Cardiac septum (tissue), 1 donor: ENCODE measurements around the gene LRGUK. TPM values are rescaled to one million over a fixed set of nuclear protein-coding genes. Genes with fewer than 3 reads are reported as not detected.
"Not testable (repeated sequence)": the region's sequence is repeated elsewhere in the genome, so short reads cannot be mapped to it uniquely, and the experiment has no call there.

Experiments
- DNase-seq: peaks from one replicate; pipeline ENCODE4 v3.0.0-alpha.2; 2020; ENCODE audit warnings: low spot score
- intact Hi-C: fragments of 100-400 bp; cut with DNase I; formaldehyde crosslinking; loops from one replicate; pipeline ENCODE4 v1.14.0; 2022
- long read RNA-seq: library from polyadenylated mRNA; unstranded; transcript quantifications from one replicate; pipeline ENCODE4 v2.0.0, GENCODE V29; 2021
- total RNA-seq: library from RNA; stranded (reverse); fragmentation: NEBNext Ultra II Directional; extraction: Animal tissue kit (Norgen Biotek cat#: 25700); gene quantifications from one replicate; pipeline ENCODE4 v1.2.1, GENCODE V29; 2021
- donor health status: DM: no; HTN: no; CAD: no.

The LRGUK gene
- total RNA-seq: 0.24 TPM
- long read RNA-seq: 0 reads

DNA sequence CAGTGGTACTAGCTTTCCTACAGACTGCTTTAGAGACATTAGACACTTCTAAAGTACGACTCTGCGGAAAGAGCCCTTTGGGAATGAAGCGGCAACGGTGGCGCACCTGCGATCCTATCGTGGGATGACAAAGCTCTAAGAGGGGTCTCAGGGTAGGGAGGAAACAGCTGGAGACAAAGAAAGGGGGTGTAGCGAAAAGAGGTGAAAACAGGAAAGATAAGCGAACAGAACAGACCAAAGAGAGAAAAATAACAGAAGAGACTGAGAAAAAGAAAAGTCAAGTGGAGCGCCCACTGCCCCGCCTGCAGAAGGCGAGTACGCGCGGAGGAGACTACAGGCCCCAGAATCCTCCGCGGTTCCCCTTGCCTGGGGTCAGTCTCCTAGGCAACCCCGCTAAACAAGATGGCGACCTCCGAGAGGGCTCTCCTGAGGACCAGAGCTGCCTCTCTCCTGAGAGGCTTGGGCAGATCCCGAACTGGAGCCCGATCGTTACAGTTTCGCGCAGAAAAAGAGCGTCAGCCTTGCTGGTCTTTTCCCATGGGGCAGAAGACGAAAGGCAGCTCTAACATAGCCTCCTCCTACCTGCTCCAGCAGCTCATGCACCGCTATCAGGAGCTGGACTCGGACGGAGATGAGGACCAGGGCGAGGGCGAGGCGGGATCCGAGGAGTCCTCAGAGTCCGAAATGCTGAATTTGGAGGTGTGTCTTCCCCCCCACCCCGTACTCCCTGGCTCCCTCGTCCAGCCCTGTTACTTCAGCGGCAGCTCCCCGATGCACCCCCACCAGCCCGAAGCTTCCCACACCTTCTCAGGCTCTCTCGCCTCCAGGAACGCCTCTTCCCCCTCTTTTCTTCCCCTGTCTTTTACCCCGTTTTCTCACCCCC lies at the start of gene LRGUK:
LRGUK (plus strand) TSS at position 375 of the 883 bp plus-strand sequence; CDS start at position 403, 28 bp downstream.
- intact Hi-C loops: loop anchor here (5.0 to 10.0 kb wide), 2 partner anchors 190 to 1042 kb away; partner anchors contain the start of genes CHCHD3 and SLC35B4
- peak; percentile 92 for DNase-seq

- DNase-seq, intact Hi-C loops: not testable (repeated sequence)
Measured at GRCh38 chr7:134077560-134077959, 49.6 kb upstream of the LRGUK start.

GRCh38 chr7:134078991-134079390 lies 48.1 kb upstream of the LRGUK start:
- no peak for DNase-seq
- intact Hi-C loops: no loop called here

GRCh38 chr7:134081695-134082094 lies 45.4 kb upstream of the LRGUK start:
- DNase-seq: no peak
- intact Hi-C loops: no loop called here

DNA sequence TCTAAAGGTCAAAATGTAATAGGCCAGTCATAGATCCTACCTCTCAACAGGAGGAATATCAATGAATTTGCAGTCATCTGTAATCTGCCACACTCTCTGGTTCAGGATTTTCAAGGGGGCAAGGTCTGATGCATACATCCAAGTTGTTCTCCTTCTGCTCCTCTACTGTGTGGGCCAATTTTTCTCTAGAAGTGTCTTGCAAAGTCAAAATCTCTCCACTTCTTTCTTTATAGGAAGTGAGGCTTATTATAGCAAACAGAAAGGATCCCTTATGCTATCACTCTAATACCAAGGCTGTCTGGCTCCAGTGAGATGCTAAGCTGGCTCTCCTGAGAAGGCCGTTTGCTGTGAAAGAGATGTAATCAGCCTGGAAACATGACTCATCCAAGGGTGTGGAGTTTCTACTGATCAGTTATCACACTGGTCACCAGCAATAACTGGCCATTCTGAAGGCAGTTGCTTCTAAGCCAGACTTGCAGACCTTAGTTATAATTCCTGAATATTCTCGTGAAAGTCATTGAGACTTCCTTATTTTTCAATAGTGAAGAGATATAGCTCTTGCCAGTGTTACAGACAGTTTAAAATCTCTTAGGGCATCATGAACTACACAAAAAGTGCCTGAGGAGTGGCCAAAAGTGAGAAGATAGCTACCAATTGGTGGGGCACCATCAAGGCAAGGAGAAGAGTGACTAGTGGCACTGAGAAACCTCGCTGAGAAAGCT lies 43.2 kb upstream of the LRGUK start:
- DNase-seq: no peak
- intact Hi-C loops: no loop called here

GRCh38 chr7:134084488-134085144 lies 42.5 kb upstream of the LRGUK start:
- intact Hi-C loops: no loop called here
- no peak for DNase-seq

- intact Hi-C loops: no loop called here
- no peak for DNase-seq
Measured at GRCh38 chr7:134085311-134085710, 41.8 kb upstream of the LRGUK start.

- DNase-seq: no peak
- intact Hi-C loops: no loop called here
Measured at GRCh38 chr7:134086998-134087735, 40.0 kb upstream of the LRGUK start.

DNA sequence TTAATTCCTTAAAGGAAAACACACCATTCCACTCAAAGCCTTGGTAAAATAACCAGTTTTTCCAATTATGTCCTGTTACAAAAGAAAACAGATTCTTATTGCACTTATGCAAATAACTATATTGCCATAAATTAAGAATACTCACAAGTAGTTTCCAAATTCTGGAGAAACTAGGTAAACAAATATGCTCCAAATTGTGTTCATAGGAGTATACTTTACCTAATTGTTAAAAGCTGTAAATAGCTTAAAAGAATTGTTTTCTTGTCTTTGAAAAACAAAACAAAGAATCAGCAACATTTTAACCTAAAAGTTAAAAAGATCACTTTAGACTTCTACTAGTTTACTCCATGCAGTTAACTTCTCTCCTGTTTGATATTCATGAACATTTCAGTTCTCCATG lies 38.9 kb upstream of the LRGUK start:
- DNase-seq: no peak
- intact Hi-C loops: no loop called here

GRCh38 chr7:134089446-134089845 lies 37.7 kb upstream of the LRGUK start:
- no peak for DNase-seq
- intact Hi-C loops: no loop called here

DNA sequence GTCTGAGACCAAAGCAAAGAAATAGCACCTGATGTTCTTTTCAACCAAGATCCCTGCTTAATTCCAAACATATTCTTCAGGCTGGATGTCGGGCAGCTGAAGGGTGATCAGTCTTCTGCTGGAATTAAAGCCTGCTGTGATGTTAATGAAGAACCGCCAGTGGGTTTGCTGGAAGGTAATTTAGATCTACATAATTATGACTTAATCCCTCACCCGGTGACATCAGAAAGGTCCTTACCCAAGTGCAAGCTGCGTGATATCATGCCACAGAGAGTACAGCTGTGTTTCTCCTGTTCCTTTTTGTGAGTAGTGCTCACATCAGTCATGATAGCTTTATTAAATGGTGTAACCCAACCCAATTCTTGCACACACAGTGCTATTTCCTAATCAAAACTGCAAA lies 29.1 kb upstream of the LRGUK start:
- DNase-seq: no peak
- intact Hi-C loops: no loop called here

- no peak for DNase-seq
- intact Hi-C loops: no loop called here
Measured at GRCh38 chr7:134101716-134102115, 25.4 kb upstream of the LRGUK start.

DNA sequence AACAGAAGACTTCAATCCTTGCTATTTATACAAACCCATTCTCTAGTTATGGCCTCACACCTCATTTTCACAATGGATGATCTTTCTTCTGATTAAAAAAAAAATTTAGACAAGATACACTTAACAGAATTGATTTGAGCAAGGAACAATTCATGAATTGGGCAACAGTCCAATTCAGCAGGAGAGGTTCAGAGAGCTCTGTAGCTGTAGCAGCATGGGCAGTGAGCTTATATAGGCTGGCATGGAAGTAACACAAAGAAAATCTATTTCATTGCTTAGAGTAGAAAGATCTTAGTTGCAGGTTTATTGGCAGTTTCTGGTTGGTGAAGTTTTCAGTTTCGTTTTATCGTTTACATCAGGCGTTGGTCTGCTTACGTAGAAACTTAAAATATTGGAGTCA lies 23.0 kb upstream of the LRGUK start:
- intact Hi-C loops: no loop called here
- DNase-seq: no peak

DNA sequence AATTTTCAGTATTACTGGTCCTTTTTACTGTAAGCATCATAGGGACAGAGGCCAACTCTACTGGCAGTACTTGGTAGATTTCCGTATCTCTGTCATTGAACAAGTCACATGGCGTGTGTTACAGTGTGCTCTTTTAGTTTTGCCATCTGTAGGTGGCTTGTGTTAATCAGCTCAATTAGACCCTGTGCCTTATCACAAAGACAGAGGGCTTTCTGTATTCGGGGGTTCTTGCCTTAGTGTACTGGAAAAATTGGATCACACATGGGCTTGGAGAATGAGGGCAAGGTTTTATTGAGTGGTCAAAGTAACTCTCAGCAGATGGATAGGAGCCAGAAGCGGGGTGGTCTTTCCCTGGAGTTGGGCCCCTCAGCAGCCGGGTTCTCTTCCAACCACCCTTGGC lies 21.3 kb upstream of the LRGUK start:
- DNase-seq: no peak
- intact Hi-C loops: no loop called here

- intact Hi-C loops: no loop called here
- no peak for DNase-seq
Measured at GRCh38 chr7:134108802-134109201, 18.3 kb upstream of the LRGUK start.

GRCh38 chr7:134113655-134114054 lies 13.5 kb upstream of the LRGUK start:
- no peak for DNase-seq
- intact Hi-C loops: no loop called here

GRCh38 chr7:134114992-134115391 lies 12.1 kb upstream of the LRGUK start:
- DNase-seq: no peak
- intact Hi-C loops: no loop called here

DNA sequence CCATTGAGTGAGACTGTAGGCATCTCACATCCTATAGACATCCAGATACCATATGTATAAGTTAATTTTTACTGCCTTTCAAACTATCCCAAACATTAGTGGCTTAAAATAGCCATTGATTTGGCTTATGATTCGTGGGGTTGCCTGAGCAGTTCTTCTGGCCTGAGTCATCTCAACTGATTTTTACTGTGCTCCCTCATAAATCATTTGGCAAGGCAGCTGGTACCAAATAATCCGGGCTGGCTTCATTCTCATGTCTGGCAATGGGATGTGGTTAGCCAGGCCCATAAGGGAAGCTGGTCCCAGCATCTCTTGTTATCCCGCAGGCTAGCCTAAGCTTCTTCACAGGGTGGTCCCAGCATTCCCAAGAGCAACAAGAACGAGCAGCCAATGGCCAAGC lies 6.7 kb upstream of the LRGUK start:
- no peak for DNase-seq
- intact Hi-C loops: loop anchor here (10.0 kb wide), 1 partner anchor 1036 kb away; the partner anchor contains the start of gene CHCHD3

- intact Hi-C loops: loop anchor here (10.0 kb wide), 1 partner anchor 1037 kb away; the partner anchor contains the start of gene CHCHD3
- DNase-seq: no peak
Measured at GRCh38 chr7:134121632-134122139, 5.5 kb upstream of the LRGUK start.
